OCI-LY1 (cell line): ENCODE measurements around the gene EIF1AX.
"Not testable (repeated sequence)": the region's sequence is repeated elsewhere in the genome, so short reads cannot be mapped to it uniquely, and the experiment has no call there.

Source experiments
- H2AFZ ChIP-seq: fragments of 200-600 bp; sonication (generic), shearing (Covaris generic); 2 replicates; pipeline ENCODE4 v1.6.0; 2014; ENCODE audit warnings: antibody characterized with exemption, mild to moderate bottlenecking, low read length
- H3F3A ChIP-seq: fragments of 200-600 bp; sonication (generic), shearing (Covaris generic); 2 replicates; pipeline ENCODE4 v1.6.0; 2014; ENCODE audit warnings: mild to moderate bottlenecking, antibody characterized with exemption, low read length, moderate library complexity; ENCODE audit not compliant: insufficient read depth
- H3K27ac ChIP-seq: fragments of 200-600 bp; sonication (generic); 2 replicates; pipeline ENCODE4 v1.5.1; 2014; ENCODE audit warnings: low read length, mixed run types, mild to moderate bottlenecking, low read depth; ENCODE audit not compliant: poor library complexity, severe bottlenecking
- H3K27me3 ChIP-seq: fragments of 200-600 bp; sonication (generic); 2 replicates; pipeline ENCODE4 v1.6.0; 2014; ENCODE audit warnings: antibody characterized with exemption, mild to moderate bottlenecking, low read length, moderate library complexity; ENCODE audit not compliant: insufficient read depth
- H3K36me3 ChIP-seq: fragments of 200-600 bp; sonication (generic); 2 replicates; pipeline ENCODE4 v1.6.1; 2014; ENCODE audit warnings: mild to moderate bottlenecking, antibody characterized with exemption, low read length, moderate library complexity, mixed read lengths; ENCODE audit not compliant: insufficient read depth
- H3K4me1 ChIP-seq: fragments of 200-600 bp; sonication (generic); 2 replicates; pipeline ENCODE4 v1.5.1; 2014; ENCODE audit warnings: mild to moderate bottlenecking, low read length, moderate library complexity; ENCODE audit not compliant: insufficient read depth, severe bottlenecking
- H3K4me2 ChIP-seq: fragments of 200-600 bp; sonication (generic), shearing (Covaris generic); 2 replicates; pipeline ENCODE4 v1.6.1; 2014; ENCODE audit warnings: low read length
- H3K4me3 ChIP-seq: fragments of 200-600 bp; sonication (generic); 2 replicates; pipeline ENCODE4 v1.5.1; 2014; ENCODE audit warnings: low read length, low read depth, mild to moderate bottlenecking, mixed read lengths; ENCODE audit not compliant: poor library complexity, severe bottlenecking
- H3K79me2 ChIP-seq: fragments of 200-600 bp; shearing (Covaris generic); 2 replicates; pipeline ENCODE4 v1.6.1; 2016; ENCODE audit warnings: mixed run types, low read length, mixed read lengths; ENCODE audit not compliant: insufficient read depth
- H3K9ac ChIP-seq: fragments of 200-600 bp; sonication (generic), shearing (Covaris generic); 2 replicates; pipeline ENCODE4 v1.6.1; 2014; ENCODE audit warnings: mild to moderate bottlenecking, low read length, mixed read lengths
- H3K9me2 ChIP-seq: fragments of 200-600 bp; sonication (generic), shearing (Covaris generic); 2 replicates; pipeline ENCODE4 v1.6.1; 2014; ENCODE audit warnings: low read depth, mild to moderate bottlenecking, low read length, mixed read lengths
- H3K9me3 ChIP-seq: fragments of 200-600 bp; shearing (Covaris generic); 2 replicates; pipeline ENCODE4 v1.6.1; 2014; ENCODE audit warnings: low read length, mixed read lengths
- H4K20me1 ChIP-seq: fragments of 200-600 bp; sonication (generic), shearing (Covaris generic); 2 replicates; pipeline ENCODE4 v1.6.0; 2016; ENCODE audit warnings: mild to moderate bottlenecking, low read length; ENCODE audit not compliant: insufficient read depth
- EZH2 ChIP-seq: fragments of 200-600 bp; sonication (generic), shearing (Covaris generic); IDR thresholded peaks from 2 replicates; pipeline ENCODE4 v1.8.0; 2017; ENCODE audit warnings: borderline replicate concordance, mixed run types, mild to moderate bottlenecking, antibody characterized with exemption, low read length, moderate library complexity, mixed read lengths
- TF ChIP-seq, protein P1 (sequence below): fragments of 200-600 bp; sonication (generic), shearing (Covaris generic); IDR thresholded peaks from 2 replicates; pipeline ENCODE4 v1.5.1; 2017; ENCODE audit warnings: mild to moderate bottlenecking, antibody characterized with exemption, low read length, moderate library complexity, mixed read lengths

Gene EIF1AX

DNA sequence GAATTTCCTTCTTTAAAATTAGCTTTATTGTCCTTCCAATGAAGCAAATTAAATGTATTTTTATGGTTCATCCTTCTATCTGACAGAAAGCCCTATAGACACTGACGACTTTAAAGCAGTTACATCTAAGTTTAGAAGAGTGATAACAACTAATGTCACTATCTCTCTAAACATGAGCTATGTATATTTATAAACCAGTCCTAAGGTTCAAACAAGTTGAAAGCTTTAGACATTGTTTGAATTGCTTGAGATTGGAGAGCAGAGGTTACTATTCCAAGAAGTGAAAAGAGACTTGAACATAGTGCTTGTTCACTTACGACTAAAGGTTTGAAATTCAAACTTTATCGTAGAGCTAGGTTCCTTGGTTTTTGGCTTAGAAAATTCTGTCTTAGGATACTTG, 30.2 kb upstream of the EIF1AX start:
- no peak overlapping the region for H3K4me2 ChIP-seq
- no peak for TF ChIP-seq EZH2
- TF ChIP-seq, protein P1, sequence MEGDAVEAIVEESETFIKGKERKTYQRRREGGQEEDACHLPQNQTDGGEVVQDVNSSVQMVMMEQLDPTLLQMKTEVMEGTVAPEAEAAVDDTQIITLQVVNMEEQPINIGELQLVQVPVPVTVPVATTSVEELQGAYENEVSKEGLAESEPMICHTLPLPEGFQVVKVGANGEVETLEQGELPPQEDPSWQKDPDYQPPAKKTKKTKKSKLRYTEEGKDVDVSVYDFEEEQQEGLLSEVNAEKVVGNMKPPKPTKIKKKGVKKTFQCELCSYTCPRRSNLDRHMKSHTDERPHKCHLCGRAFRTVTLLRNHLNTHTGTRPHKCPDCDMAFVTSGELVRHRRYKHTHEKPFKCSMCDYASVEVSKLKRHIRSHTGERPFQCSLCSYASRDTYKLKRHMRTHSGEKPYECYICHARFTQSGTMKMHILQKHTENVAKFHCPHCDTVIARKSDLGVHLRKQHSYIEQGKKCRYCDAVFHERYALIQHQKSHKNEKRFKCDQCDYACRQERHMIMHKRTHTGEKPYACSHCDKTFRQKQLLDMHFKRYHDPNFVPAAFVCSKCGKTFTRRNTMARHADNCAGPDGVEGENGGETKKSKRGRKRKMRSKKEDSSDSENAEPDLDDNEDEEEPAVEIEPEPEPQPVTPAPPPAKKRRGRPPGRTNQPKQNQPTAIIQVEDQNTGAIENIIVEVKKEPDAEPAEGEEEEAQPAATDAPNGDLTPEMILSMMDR, result no peak
- no peak overlapping the region for H3K9ac ChIP-seq
- peaks cover 36% of the 10 kb centered on the region for H3K36me3 ChIP-seq
- H3K9me3 ChIP-seq, result no peaks in the 10 kb centered on the region
- H3F3A ChIP-seq, result no peaks in the 10 kb centered on the region
- H3K27ac ChIP-seq, result no peak overlapping the region
- H2AFZ ChIP-seq, result no peak overlapping the region
- H3K79me2 ChIP-seq, result no peaks in the 10 kb centered on the region
- H3K4me1 ChIP-seq, result no peaks in the 10 kb centered on the region
- H3K9me2 ChIP-seq, result no peaks in the 10 kb centered on the region
- H3K4me3 ChIP-seq, result no peak overlapping the region
- no peaks in the 10 kb centered on the region for H4K20me1 ChIP-seq
- H3K27me3 ChIP-seq, result no peaks in the 10 kb centered on the region

DNA sequence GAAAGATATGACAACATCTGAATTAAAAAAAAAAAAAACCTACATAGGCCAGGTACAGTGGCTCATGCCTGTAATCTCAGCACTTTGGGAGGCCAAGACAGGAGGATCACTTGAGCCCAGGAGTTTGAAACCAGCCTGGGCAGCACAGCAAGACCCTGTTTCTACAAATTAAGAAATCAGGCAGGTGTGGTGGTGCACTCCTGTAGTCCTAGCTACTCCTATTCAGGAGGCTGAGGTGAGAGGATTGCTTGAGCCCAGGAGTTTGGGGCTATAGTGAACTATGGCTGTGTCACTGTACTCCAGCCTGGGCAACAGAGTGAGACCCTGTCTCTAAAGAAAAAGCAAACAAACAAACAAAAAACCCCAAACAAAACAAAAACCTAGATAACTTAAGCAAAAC, 20.9 kb upstream of the EIF1AX start:
- H3K9me3 ChIP-seq, H3K4me2 ChIP-seq, H3K27ac ChIP-seq, H3F3A ChIP-seq, H2AFZ ChIP-seq, H3K4me3 ChIP-seq, H3K9ac ChIP-seq, H3K9me2 ChIP-seq, H4K20me1 ChIP-seq, H3K79me2 ChIP-seq, H3K4me1 ChIP-seq, H3K27me3 ChIP-seq: not testable (repeated sequence)
- peaks cover 23% of the 10 kb centered on the region for H3K36me3 ChIP-seq

DNA sequence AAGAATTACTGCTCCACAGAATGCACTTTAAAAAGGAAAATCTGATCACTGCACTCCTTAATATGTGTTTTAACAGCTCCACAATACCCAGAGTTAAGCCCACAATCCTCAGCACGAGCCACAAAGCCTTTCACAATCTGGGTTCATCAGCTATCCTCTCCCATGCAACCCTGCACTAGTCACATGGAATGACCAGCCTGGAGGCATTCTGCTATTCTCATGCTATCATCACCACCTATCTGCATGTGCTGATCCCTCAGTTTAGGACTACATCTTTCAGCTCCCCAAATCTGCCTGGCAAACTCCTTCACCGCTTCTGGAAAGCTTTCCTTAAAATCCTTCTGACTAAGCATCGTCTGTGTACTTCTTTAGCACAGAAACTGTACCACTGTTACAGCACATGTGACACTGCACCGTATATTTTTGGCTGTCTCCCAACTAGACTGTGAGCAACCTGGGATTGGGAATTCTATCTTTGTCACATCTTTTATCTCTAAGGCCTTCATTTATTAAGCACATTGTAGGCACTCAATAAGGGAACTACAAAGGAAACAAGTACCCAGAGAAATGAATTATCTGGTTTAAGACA, 18.3 kb upstream of the EIF1AX start:
- no peaks in the 10 kb centered on the region for H4K20me1 ChIP-seq
- H2AFZ ChIP-seq, result no peak overlapping the region

GRCh38 chrX:20151689-20152088, 10.1 kb upstream of the EIF1AX start:
- no peak overlapping the region for H3K4me2 ChIP-seq
- TF ChIP-seq, protein P1, result no peak
- no peak for TF ChIP-seq EZH2
- no peak overlapping the region for H2AFZ ChIP-seq
- no peak overlapping the region for H3K9ac ChIP-seq
- H4K20me1 ChIP-seq, result no peaks in the 10 kb centered on the region
- no peaks in the 10 kb centered on the region for H3K79me2 ChIP-seq
- no peaks in the 10 kb centered on the region for H3K9me2 ChIP-seq
- no peak overlapping the region for H3K4me3 ChIP-seq
- no peaks in the 10 kb centered on the region for H3K27me3 ChIP-seq
- no peaks in the 10 kb centered on the region for H3K4me1 ChIP-seq
- H3K27ac ChIP-seq, result no peak overlapping the region
- peaks cover 27% of the 10 kb centered on the region for H3K36me3 ChIP-seq
- H3F3A ChIP-seq, result no peaks in the 10 kb centered on the region
- H3K9me3 ChIP-seq, result no peaks in the 10 kb centered on the region

More for the DNA sequence above, 18.3 kb upstream of the EIF1AX start:
- Histone ChIP-seq H3K9me3 (no peaks in the 10 kb centered on the region), H3F3A (no peaks in the 10 kb centered on the region), H3K9me2 (no peaks in the 10 kb centered on the region), H3K27ac (no peak overlapping the region), H3K27me3 (no peaks in the 10 kb centered on the region), H3K36me3 (peaks cover 36% of the 10 kb centered on the region), H3K79me2 (no peaks in the 10 kb centered on the region), H3K4me3 (no peak overlapping the region), H3K9ac (no peak overlapping the region), H3K4me2 (no peak overlapping the region), H3K4me1 (no peaks in the 10 kb centered on the region)
- TF ChIP-seq, protein P1, result no peak
- no peak for TF ChIP-seq EZH2
